GM21447 (cell line): Measurements from ENCODE around the gene UBL7.

ENCODE experiments used
- ATAC-seq: cut with Tn5 transposase; IDR thresholded peaks from one replicate; pipeline ENCODE4 v1.9.1; 2021; ENCODE audit not compliant: unreplicated experiment

The UBL7 gene

GRCh38 chr15:74442063-74442462, 18.9 kb downstream of the UBL7 start:
- no peak for ATAC-seq

GRCh38 chr15:74441248-74441941, 19.6 kb downstream of the UBL7 start:
- no peak for ATAC-seq

- no peak for ATAC-seq
These were observed 22.1 kb downstream of the UBL7 start for GRCh38 chr15:74438721-74439316.

- ATAC-seq: no peak
These were observed 22.8 kb downstream of the UBL7 start for GRCh38 chr15:74438206-74438605.

GRCh38 chr15:74434263-74435136, 26.5 kb downstream of the UBL7 start:
- ATAC-seq: peak; percentile 7

- ATAC-seq: peak; percentile 54
These were observed 27.2 kb downstream of the UBL7 start, which contains the start of gene SEMA7A for GRCh38 chr15:74433592-74434262. Gene SEMA7A, minus strand, starts transcription at chr15:74433958. Its CDS starts 40 bp downstream, at chr15:74433918.

GRCh38 chr15:74432968-74433591, 27.9 kb downstream of the UBL7 start:
- ATAC-seq: no peak

- ATAC-seq: no peak
These were observed 28.5 kb downstream of the UBL7 start for GRCh38 chr15:74432271-74432967.

- ATAC-seq: no peak
These were observed 29.3 kb downstream of the UBL7 start for GRCh38 chr15:74431645-74432044.

GRCh38 chr15:74431116-74431515, 29.8 kb downstream of the UBL7 start:
- ATAC-seq: no peak

- no peak for ATAC-seq
These were observed 30.4 kb downstream of the UBL7 start for GRCh38 chr15:74430510-74430951.

GRCh38 chr15:74429781-74430400, 31.1 kb downstream of the UBL7 start:
- ATAC-seq: no peak

GRCh38 chr15:74428970-74429780, 31.8 kb downstream of the UBL7 start:
- no peak for ATAC-seq

GRCh38 chr15:74428442-74428787, 32.5 kb downstream of the UBL7 start:
- ATAC-seq: no peak

- no peak for ATAC-seq
These were observed 33.1 kb downstream of the UBL7 start for GRCh38 chr15:74427607-74428441.

GRCh38 chr15:74426404-74427281, 34.3 kb downstream of the UBL7 start:
- ATAC-seq: no peak

- no peak for ATAC-seq
These were observed 35.3 kb downstream of the UBL7 start for GRCh38 chr15:74425630-74426029.
